H4 (cell line): ENCODE measurements around the gene PCDHGB2. TPM values are rescaled to one million over a fixed set of nuclear protein-coding genes. Genes with fewer than 3 reads are reported as not detected.
"Not testable (repeated sequence)": the region's sequence is repeated elsewhere in the genome, so short reads cannot be mapped to it uniquely, and the experiment has no call there.

Source experiments
- DNase-seq: peaks from one replicate; pipeline ENCODE4 v3.0.0-alpha.2; 2015; ENCODE audit warnings: low spot score
- total RNA-seq: library from RNA; depleted of rRNA; stranded (reverse); fragments of >200 nt; shearing (Covaris generic); gene quantifications from 2 replicates; pipeline ENCODE4 v1.2.3, GENCODE V29; 2014

Gene PCDHGB2
- total RNA-seq, 1 experiment from 2014 or later, result 1.6 TPM

- DNase-seq, result peak; percentile 20
Measured at GRCh38 chr5:141349917-141350619, 9.7 kb upstream of the PCDHGB2 start, which contains the start of gene PCDHGB1. Gene PCDHGB1, plus strand, starts transcription at chr5:141350099. Its CDS starts 162 bp downstream, at chr5:141350261.

DNA sequence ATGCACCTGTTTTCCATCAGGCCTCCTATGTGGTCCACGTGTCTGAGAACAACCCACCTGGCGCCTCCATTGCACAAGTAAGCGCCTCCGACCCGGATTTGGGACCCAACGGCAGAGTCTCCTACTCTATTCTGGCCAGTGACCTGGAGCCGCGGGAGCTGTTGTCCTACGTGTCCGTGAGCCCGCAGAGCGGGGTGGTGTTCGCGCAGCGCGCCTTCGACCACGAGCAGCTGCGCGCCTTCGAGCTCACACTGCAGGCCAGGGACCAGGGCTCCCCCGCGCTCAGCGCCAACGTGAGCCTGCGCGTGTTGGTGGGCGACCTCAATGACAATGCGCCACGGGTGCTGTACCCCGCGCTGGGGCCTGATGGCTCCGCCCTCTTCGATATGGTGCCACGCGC is 8.2 kb upstream of the PCDHGB2 start:
- DNase-seq, result no peak

- DNase-seq, result no peak
Measured at GRCh38 chr5:141354900-141355469, 4.8 kb upstream of the PCDHGB2 start, which contains the start of gene PCDHGA4. Gene PCDHGA4, plus strand, starts transcription at chr5:141355021. Its CDS starts 87 bp downstream, at chr5:141355108.

GRCh38 chr5:141355641-141356040 is 4.2 kb upstream of the PCDHGB2 start:
- no peak for DNase-seq

- DNase-seq, result no peak
Measured at GRCh38 chr5:141356133-141356532, 3.7 kb upstream of the PCDHGB2 start.

- no peak for DNase-seq
Measured at GRCh38 chr5:141356950-141357349, 2.8 kb upstream of the PCDHGB2 start.

- DNase-seq, result no peak
Measured at GRCh38 chr5:141360685-141361084, 891 bp downstream of the PCDHGB2 start.

GRCh38 chr5:141362719-141363118 is 2.9 kb downstream of the PCDHGB2 start:
- DNase-seq, result no peak

DNA sequence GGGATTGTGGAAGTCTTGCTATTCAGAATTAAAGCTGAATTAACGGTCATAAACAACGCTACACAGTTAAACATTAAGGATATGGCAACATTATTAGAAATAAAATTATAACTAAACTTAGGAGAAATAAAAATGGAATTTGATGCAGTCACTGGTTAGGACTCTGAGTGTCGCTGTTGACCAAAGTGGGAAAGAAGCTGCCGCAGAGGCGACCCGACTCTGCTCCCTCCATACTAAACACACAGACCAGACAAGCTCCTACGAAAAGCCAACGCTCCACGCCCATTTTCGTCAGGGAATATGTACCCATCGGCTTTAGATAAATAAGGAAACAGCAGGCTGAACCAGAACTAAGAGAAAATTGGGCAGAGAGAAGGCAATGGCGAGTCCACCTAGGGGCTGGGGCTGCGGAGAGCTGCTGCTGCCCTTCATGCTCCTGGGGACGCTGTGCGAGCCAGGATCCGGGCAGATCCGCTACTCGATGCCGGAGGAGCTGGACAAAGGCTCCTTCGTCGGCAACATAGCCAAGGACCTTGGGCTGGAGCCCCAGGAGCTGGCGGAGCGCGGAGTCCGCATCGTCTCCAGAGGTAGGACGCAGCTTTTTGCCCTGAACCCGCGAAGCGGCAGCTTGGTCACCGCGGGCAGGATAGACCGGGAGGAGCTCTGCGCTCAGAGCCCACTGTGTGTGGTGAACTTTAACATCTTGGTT is 4.3 kb downstream of the PCDHGB2 start, which contains the start of gene PCDHGA5:
PCDHGA5 (plus strand) TSS at position 211 of the 709 bp plus-strand sequence; CDS start at position 380, 169 bp downstream.
- no peak for DNase-seq

DNA sequence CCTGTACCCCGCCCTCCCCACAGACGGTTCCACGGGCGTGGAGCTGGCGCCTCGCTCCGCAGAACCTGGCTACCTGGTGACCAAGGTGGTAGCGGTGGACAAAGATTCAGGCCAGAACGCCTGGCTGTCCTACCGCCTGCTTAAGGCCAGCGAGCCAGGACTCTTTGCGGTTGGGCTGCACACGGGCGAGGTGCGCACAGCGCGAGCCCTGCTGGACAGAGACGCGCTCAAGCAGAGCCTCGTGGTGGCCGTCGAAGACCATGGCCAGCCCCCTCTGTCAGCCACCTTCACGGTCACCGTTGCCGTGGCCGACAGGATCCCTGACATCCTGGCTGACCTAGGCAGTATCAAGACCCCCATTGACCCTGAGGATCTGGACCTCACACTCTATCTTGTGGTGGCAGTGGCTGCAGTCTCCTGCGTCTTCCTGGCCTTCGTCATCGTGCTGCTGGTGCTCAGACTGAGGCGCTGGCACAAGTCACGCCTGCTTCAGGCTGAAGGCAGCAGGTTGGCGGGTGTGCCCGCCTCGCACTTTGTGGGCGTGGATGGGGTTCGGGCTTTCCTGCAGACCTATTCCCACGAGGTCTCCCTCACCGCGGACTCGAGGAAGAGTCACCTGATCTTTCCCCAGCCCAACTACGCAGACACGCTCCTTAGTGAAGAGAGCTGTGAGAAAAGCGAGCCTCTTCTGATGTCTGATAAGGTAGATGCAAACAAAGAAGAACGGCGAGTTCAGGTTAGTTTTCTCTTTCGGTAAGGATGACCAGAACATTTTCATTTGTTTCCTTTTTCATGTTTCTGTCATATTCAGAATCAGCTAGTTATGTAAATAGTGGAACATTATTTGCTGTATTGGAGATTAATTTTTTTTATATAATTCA is 6.5 kb downstream of the PCDHGB2 start:
- no peak for DNase-seq

GRCh38 chr5:141369994-141370848 is 10.4 kb downstream of the PCDHGB2 start, which contains the start of gene PCDHGB3:
Gene PCDHGB3, plus strand, starts transcription at chr5:141370242. Its CDS starts 153 bp downstream, at chr5:141370395.
- DNase-seq, result no peak

DNA sequence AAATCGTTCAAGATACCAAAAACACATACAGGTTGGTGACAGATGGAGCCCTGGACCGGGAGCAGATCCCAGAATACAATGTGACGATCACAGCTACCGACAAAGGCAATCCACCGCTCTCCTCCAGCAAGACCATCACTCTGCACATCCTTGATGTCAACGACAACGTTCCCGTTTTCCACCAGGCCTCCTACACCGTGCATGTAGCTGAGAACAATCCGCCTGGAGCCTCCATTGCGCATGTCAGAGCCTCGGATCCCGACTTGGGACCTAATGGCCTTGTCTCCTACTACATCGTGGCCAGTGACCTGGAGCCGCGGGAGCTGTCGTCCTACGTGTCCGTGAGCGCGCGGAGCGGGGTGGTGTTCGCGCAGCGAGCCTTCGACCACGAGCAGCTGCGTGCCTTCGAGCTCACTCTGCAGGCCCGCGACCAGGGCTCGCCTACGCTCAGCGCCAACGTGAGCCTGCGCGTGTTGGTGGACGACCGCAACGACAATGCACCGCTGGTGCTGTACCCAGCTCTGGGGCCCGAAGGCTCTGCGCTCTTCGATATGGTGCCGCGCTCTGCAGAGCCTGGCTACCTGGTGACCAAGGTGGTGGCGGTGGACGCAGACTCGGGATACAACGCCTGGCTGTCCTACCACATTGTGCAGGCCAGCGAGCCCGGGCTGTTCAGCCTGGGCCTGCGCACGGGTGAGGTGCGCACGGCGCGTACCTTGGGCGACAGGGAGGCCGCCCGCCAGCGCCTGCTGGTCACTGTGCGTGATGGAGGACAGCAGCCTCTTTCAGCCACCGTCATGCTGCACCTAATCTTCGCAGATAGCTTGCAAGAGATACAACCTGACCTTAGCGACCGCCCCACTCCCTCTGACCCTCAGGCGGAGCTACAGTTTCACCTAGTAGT is 12.0 kb downstream of the PCDHGB2 start:
- no peak for DNase-seq

DNA sequence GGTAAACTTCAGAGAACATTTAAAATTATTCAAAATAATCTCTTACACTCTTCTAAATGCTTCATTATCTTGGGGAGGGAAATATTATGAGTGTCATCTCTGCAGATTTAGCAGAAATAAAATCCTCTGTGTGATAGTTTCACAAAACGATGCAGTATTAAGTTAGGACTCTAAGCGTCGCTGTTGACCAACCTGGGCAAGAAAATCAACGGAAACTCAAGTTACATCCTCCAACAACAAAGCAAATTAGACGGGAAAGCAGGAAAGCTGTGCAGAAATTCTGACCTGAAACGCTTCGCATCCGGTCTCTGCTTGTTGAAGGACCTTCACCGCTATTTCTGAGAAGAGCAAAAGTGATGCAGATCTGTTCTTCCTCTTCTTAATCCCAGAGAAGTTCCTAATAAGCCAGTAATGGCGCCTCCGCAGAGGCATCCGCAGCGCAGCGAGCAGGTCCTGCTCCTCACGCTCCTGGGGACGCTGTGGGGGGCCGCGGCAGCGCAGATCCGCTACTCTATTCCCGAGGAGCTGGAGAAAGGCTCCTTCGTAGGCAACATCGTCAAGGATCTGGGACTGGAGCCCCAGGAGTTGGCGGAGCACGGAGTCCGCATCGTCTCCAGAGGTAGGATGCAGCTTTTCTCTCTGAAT is 14.0 kb downstream of the PCDHGB2 start, which contains the start of gene PCDHGA6:
PCDHGA6 (plus strand) TSS at position 219 of the 645 bp plus-strand sequence; CDS start at position 412, 193 bp downstream.
- DNase-seq, result no peak

DNA sequence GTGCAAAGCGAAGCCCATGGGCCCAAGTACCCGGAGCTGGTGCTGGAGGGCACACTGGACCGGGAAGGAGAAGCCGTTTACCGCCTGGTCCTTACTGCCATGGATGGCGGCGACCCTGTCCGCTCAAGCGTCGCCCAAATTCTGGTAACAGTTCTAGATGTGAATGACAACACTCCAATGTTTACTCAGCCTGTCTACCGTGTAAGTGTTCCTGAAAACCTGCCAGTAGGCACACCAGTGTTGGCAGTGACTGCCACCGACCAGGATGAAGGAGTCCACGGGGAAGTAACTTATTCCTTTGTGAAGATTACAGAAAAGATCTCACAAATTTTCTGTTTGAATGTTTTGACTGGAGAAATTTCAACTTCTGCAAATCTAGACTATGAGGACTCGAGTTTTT is 14.8 kb downstream of the PCDHGB2 start:
- no peak for DNase-seq

- DNase-seq, result not testable (repeated sequence)
Measured at GRCh38 chr5:141375444-141376155, 15.8 kb downstream of the PCDHGB2 start.

- DNase-seq, result no peak
Measured at GRCh38 chr5:141382469-141383294, 22.9 kb downstream of the PCDHGB2 start, which contains the start of gene PCDHGA7. Gene PCDHGA7, plus strand, starts transcription at chr5:141382742. Its CDS starts 158 bp downstream, at chr5:141382900.

DNA sequence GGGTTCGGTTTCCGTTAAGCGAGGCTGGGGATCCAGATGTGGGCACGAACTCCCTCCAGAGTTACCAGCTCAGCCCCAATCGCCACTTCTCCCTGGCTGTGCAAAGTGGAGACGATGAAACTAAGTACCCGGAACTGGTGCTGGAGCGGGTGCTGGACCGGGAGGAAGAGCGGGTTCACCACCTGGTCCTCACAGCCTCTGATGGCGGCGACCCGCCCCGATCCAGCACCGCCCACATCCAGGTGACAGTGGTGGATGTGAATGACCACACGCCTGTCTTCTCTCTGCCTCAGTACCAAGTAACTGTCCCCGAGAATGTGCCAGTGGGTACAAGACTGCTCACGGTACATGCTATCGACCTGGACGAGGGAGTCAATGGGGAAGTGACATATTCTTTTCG is 23.6 kb downstream of the PCDHGB2 start:
- DNase-seq, result no peak
